ENCODE data around the gene TOGARAM2.

TOGARAM2 gene

DNA sequence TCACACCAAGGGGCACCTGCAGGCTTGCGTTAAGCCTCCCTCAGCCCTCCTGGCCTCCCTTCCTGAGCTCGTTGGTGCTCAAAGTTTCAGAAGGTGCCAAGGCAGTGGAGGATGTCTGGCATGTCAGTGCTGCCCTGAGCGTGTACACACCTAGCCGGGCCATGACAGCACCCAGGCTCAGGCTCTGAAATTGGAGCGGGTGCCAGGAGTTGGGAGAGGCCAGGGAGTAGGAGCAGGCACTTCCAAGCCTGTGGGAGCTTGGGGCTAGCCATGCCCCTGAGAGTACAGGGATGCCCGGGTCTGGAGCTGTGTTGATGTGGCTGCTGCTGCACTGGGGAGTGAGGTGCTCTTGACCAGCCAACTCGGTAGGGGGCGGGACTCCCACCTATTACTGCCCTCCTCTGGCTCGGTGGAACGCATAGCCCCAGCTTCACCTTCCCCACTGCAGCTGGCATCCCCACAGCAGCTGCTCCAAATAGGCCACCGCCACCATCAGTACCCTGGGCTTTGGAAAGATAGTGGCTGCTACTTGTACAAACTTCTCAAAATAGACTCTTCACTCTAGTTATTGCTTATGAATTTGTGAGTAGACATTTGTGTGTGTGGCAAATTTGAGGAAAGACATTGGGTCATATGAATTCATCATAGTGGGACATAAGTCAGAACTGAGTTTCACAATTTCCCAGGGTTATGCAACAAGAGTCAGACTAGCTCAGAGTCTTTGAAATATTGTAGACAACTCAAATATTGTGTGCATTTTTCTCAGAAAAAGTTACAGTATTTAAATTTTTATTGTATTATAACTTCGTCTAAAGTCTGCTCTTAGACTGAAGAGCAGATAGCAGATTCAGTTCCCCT lies 100.0 kb downstream of the TOGARAM2 start:
- TF ChIP-seq GLIS3 (CRISPR knock-in tag; IDR thresholded peaks at IDR 0.05) (no peak), TSHZ2 (CRISPR knock-in tag; IDR thresholded peaks at IDR 0.05) (no peak), ZNF565 (CRISPR knock-in tag; conservative IDR thresholded peaks at IDR 0.05; ENCODE audit: low read depth) (no peak), SNAI2 (CRISPR knock-in tag; IDR thresholded peaks at IDR 0.05) (no peak), ZFP30 (CRISPR knock-in tag; IDR thresholded peaks at IDR 0.05) (no peak), ESRRG (CRISPR knock-in tag; IDR thresholded peaks at IDR 0.05) (no peak), RARB (CRISPR knock-in tag; IDR thresholded peaks at IDR 0.05) (no peak), OSR1 (CRISPR knock-in tag; IDR thresholded peaks at IDR 0.05) (no peak)
- TF ChIP-seq, protein P1, sequence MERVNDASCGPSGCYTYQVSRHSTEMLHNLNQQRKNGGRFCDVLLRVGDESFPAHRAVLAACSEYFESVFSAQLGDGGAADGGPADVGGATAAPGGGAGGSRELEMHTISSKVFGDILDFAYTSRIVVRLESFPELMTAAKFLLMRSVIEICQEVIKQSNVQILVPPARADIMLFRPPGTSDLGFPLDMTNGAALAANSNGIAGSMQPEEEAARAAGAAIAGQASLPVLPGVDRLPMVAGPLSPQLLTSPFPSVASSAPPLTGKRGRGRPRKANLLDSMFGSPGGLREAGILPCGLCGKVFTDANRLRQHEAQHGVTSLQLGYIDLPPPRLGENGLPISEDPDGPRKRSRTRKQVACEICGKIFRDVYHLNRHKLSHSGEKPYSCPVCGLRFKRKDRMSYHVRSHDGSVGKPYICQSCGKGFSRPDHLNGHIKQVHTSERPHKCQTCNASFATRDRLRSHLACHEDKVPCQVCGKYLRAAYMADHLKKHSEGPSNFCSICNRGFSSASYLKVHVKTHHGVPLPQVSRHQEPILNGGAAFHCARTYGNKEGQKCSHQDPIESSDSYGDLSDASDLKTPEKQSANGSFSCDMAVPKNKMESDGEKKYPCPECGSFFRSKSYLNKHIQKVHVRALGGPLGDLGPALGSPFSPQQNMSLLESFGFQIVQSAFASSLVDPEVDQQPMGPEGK (CRISPR knock-in tag; IDR thresholded peaks at IDR 0.05; ENCODE audit: borderline replicate concordance): no peak
- no peak for ATAC-seq

- ATAC-seq: no peak
Measured at GRCh38 chr2:29082804-29083495, 101.9 kb downstream of the TOGARAM2 start.

More at GRCh38 chr2:29082804-29083495, 101.9 kb downstream of the TOGARAM2 start:
- TF ChIP-seq GLIS3 (CRISPR knock-in tag; IDR thresholded peaks at IDR 0.05) (no peak), BACH2 (CRISPR knock-in tag; IDR thresholded peaks at IDR 0.05; ENCODE audit: borderline replicate concordance) (no peak), SNAI2 (CRISPR knock-in tag; IDR thresholded peaks at IDR 0.05) (no peak), ZNF8 (CRISPR knock-in tag; IDR thresholded peaks at IDR 0.05) (no peak), CSDC2 (CRISPR knock-in tag; IDR thresholded peaks at IDR 0.05) (no peak), PPARA (CRISPR knock-in tag; IDR thresholded peaks at IDR 0.05; ENCODE audit: borderline replicate concordance) (no peak), RARB (CRISPR knock-in tag; IDR thresholded peaks at IDR 0.05) (no peak), ZC3H10 (CRISPR knock-in tag; IDR thresholded peaks at IDR 0.05) (no peak), ZFP3 (CRISPR knock-in tag; IDR thresholded peaks at IDR 0.05) (no peak), TCF4 (CRISPR knock-in tag; IDR thresholded peaks at IDR 0.05; ENCODE audit: borderline replicate concordance) (no peak), ZNF70 (CRISPR knock-in tag; IDR thresholded peaks at IDR 0.05) (no peak), POU6F1 (CRISPR knock-in tag; IDR thresholded peaks at IDR 0.05; ENCODE audit: borderline replicate concordance, low read depth) (no peak), ARNTL (CRISPR knock-in tag; IDR thresholded peaks at IDR 0.05; ENCODE audit: borderline replicate concordance, low read depth) (no peak), ZNF565 (CRISPR knock-in tag; conservative IDR thresholded peaks at IDR 0.05; ENCODE audit: low read depth) (no peak), ISL1 (CRISPR knock-in tag; IDR thresholded peaks at IDR 0.05) (no peak), TOX (CRISPR knock-in tag; IDR thresholded peaks at IDR 0.05; ENCODE audit: borderline replicate concordance) (no peak)
- TF ChIP-seq, protein P2, sequence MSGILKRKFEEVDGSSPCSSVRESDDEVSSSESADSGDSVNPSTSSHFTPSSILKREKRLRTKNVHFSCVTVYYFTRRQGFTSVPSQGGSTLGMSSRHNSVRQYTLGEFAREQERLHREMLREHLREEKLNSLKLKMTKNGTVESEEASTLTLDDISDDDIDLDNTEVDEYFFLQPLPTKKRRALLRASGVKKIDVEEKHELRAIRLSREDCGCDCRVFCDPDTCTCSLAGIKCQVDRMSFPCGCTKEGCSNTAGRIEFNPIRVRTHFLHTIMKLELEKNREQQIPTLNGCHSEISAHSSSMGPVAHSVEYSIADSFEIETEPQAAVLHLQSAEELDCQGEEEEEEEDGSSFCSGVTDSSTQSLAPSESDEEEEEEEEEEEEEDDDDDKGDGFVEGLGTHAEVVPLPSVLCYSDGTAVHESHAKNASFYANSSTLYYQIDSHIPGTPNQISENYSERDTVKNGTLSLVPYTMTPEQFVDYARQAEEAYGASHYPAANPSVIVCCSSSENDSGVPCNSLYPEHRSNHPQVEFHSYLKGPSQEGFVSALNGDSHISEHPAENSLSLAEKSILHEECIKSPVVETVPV (CRISPR knock-in tag; IDR thresholded peaks at IDR 0.05): no peak
- TF ChIP-seq, protein P1 (CRISPR knock-in tag; IDR thresholded peaks at IDR 0.05; ENCODE audit: borderline replicate concordance): no peak
